HCT116 (cell line): ENCODE data around the gene CCSER1. TPM values are rescaled to one million over a fixed set of nuclear protein-coding genes. Genes with fewer than 3 reads are reported as not detected.

ENCODE experiments used
- ATAC-seq: fragments of 200-7000 bp; cut with Tn5 transposase; 2 replicates; pipeline ENCODE4 v1.9.1; 2020; ENCODE audit warnings: mild to moderate bottlenecking, moderate library complexity
- BruUV-seq: library from RNA; stranded (reverse); fragments of 400-500 nt; replicated peaks from 2 replicates; lab custom pipeline; 2021; lab: Mats Ljungman, UMichigan
- CTCF ChIA-PET: fragments of 300-600 bp; sonication (Branson Sonifier 250); formaldehyde crosslinking; loops from one replicate; lab custom pipeline; 2021; ENCODE audit warnings: antibody characterized with exemption; lab: Charles Lee
- POLR2A ChIA-PET: fragments of 300-600, 350-600 bp; sonication (Branson Sonifier 250); formaldehyde crosslinking; loops from one replicate; lab custom pipeline; 2021; ENCODE audit warnings: antibody characterized with exemption; lab: Charles Lee
- RAD21 ChIA-PET, 2 experiments: fragments of 300-600 bp; sonication (Branson Sonifier 250); formaldehyde crosslinking; loops; one replicate each; lab custom pipeline; 2023; ENCODE audit warnings: low total read pairs in 2 of 2; ENCODE audit not compliant: uncharacterized antibody in 2 of 2, unreplicated experiment in 2 of 2, low non-redundant PET in 1 of 2; lab: Charles Lee
- DNase-seq: peaks from one replicate; pipeline ENCODE4 v3.0.0-alpha.2; 2010; ENCODE audit warnings: low read depth, low spot score
- H2AFZ ChIP-seq: fragments of 200-600 bp; shearing (Covaris generic), sonication (generic); 2 replicates; pipeline ENCODE4 v1.6.1; 2017; ENCODE audit warnings: low read depth, mixed run types, mixed read lengths, antibody characterized with exemption, low read length; ENCODE audit not compliant: poor library complexity, severe bottlenecking
- H3K27ac ChIP-seq: 2 replicates; pipeline ENCODE4 v1.5.1; 2012; ENCODE audit warnings: low read depth, low read length
- H3K27me3 ChIP-seq: fragments of 200-600 bp; sonication (generic); 2 replicates; pipeline ENCODE4 v1.6.1; 2016; ENCODE audit warnings: mixed run types, low read length, mixed read lengths; ENCODE audit not compliant: insufficient read depth
- H3K36me3 ChIP-seq, 2 experiments: fragments of 200-500 bp in 1 of 2; fragments of 200-600 bp in 1 of 2; sonication (Bioruptor generic) in 1 of 2; sonication (generic) in 1 of 2; 2 replicates each; pipeline versions ENCODE4 v1.5.1 to v1.6.1; 2014 to 2016; ENCODE audit warnings: low read length in 2 of 2, inconsistent platforms in 1 of 2, mixed read lengths in 1 of 2, mixed run types in 1 of 2; ENCODE audit not compliant: insufficient read depth in 2 of 2, control insufficient read depth in 1 of 2
- H3K4me1 ChIP-seq, 2 experiments: fragments of 200-600 bp in 1 of 2; sonication (generic) in 1 of 2; 2 replicates each; pipeline versions ENCODE4 v1.5.1 to v1.6.1; 2012 to 2017; ENCODE audit warnings: low read length in 2 of 2, inconsistent platforms in 1 of 2, mild to moderate bottlenecking in 1 of 2, mixed read lengths in 1 of 2, mixed run types in 1 of 2, moderate library complexity in 1 of 2; ENCODE audit not compliant: insufficient read depth in 2 of 2, control insufficient read depth in 1 of 2
- H3K4me2 ChIP-seq: fragments of 200-600 bp; sonication (generic); 2 replicates; pipeline ENCODE4 v1.6.1; 2017; ENCODE audit warnings: mixed run types, low read length, mixed read lengths
- H3K4me3 ChIP-seq, 2 experiments: fragments of 200-600 bp in 1 of 2; sonication (generic) in 1 of 2; replicated peaks in 1 of 2; 2 replicates each; pipeline ENCODE4 v1.5.1; 2011 to 2016; ENCODE audit warnings: low read length in 2 of 2, control low read depth in 1 of 2, low read depth in 1 of 2, mild to moderate bottlenecking in 1 of 2, mixed read lengths in 1 of 2, mixed run types in 1 of 2
- H3K79me2 ChIP-seq: fragments of 200-600 bp; sonication (generic); 2 replicates; pipeline ENCODE4 v1.6.1; 2017; ENCODE audit warnings: mild to moderate bottlenecking, mixed run types, low read length, moderate library complexity, mixed read lengths; ENCODE audit not compliant: insufficient read depth
- H3K9ac ChIP-seq: fragments of 200-600 bp; sonication (generic); 2 replicates; pipeline ENCODE4 v1.6.1; 2016; ENCODE audit warnings: low read length, mixed read lengths
- H3K9me2 ChIP-seq: fragments of 200-600 bp; sonication (generic), shearing (Covaris generic); 2 replicates; pipeline ENCODE4 v1.6.1; 2017; ENCODE audit warnings: mixed run types, mild to moderate bottlenecking, moderate library complexity; ENCODE audit not compliant: insufficient read depth
- H3K9me3 ChIP-seq, 2 experiments: fragments of 200-500 bp in 1 of 2; fragments of 200-600 bp in 1 of 2; sonication (Bioruptor generic) in 1 of 2; sonication (generic) in 1 of 2; 2 replicates each; pipeline ENCODE4 v1.6.1; 2014 to 2017; ENCODE audit warnings: low read length in 2 of 2, mixed read lengths in 2 of 2, inconsistent platforms in 1 of 2, low read depth in 1 of 2, mild to moderate bottlenecking in 1 of 2, mixed run types in 1 of 2, moderate library complexity in 1 of 2; ENCODE audit not compliant: control insufficient read depth in 1 of 2, insufficient read depth in 1 of 2
- H4K20me1 ChIP-seq: fragments of 200-600 bp; sonication (generic), shearing (Covaris generic); 2 replicates; pipeline ENCODE4 v1.6.1; 2017; ENCODE audit warnings: mixed run types, mild to moderate bottlenecking, moderate library complexity; ENCODE audit not compliant: insufficient read depth
- EGR1 ChIP-seq: IDR thresholded peaks from 2 replicates; pipeline ENCODE4 v1.6.1; 2012; ENCODE audit warnings: low read depth
- ELF1 ChIP-seq: IDR thresholded peaks from 2 replicates; pipeline ENCODE4 v1.6.1; 2012; ENCODE audit warnings: low read depth, borderline replicate concordance
- EZH2 ChIP-seq: fragments of 200-600 bp; sonication (generic); IDR thresholded peaks from 2 replicates; pipeline ENCODE4 v1.6.1; 2017; ENCODE audit warnings: antibody characterized with exemption, mixed run types
- FOSL1 ChIP-seq: IDR thresholded peaks from 2 replicates; pipeline ENCODE4 v1.6.1; 2012; ENCODE audit warnings: low read depth
- JUND ChIP-seq: IDR thresholded peaks from 2 replicates; pipeline ENCODE4 v1.6.1; 2012
- POLR2A ChIP-seq: IDR thresholded peaks from 2 replicates; pipeline ENCODE4 v1.7.0; 2011; ENCODE audit warnings: borderline replicate concordance; ENCODE audit not compliant: insufficient read depth, insufficient read length; ENCODE audit errors: extremely low read depth
- POLR2AphosphoS5 ChIP-seq: IDR thresholded peaks from 2 replicates; pipeline ENCODE4 v1.6.1; 2011; ENCODE audit warnings: mild to moderate bottlenecking, low read depth, low read length, moderate library complexity
- RAD21 ChIP-seq: IDR thresholded peaks from 2 replicates; pipeline ENCODE4 v1.6.1; 2012; ENCODE audit warnings: low read depth, mild to moderate bottlenecking
- SIN3A ChIP-seq: IDR thresholded peaks from 2 replicates; pipeline ENCODE4 v1.6.1; 2012; ENCODE audit warnings: low read depth
- SP1 ChIP-seq: IDR thresholded peaks from 2 replicates; pipeline ENCODE4 v1.6.1; 2012; ENCODE audit warnings: low read depth
- SRF ChIP-seq: IDR thresholded peaks from 2 replicates; pipeline ENCODE4 v1.6.1; 2012; ENCODE audit warnings: low read depth
- TCF7L2 ChIP-seq: IDR thresholded peaks from 2 replicates; pipeline ENCODE4 v1.7.0; 2011; ENCODE audit warnings: borderline replicate concordance, inconsistent platforms; ENCODE audit not compliant: insufficient read depth, insufficient read length; ENCODE audit errors: extremely low read depth
- YY1 ChIP-seq: IDR thresholded peaks from 2 replicates; pipeline ENCODE4 v1.6.1; 2011; ENCODE audit warnings: low read length, low read depth, moderate library complexity, mild to moderate bottlenecking; ENCODE audit not compliant: insufficient replicate concordance; ENCODE audit errors: extremely low read depth
- ZNF274 ChIP-seq: fragments of 200-500 bp; sonication (Bioruptor generic); IDR thresholded peaks from 2 replicates; pipeline ENCODE4 v1.6.1; 2014; ENCODE audit warnings: mild to moderate bottlenecking, low read depth, low read length, inconsistent platforms
- intact Hi-C: fragments of 100-400 bp; cut with micrococcal nuclease; formaldehyde crosslinking; loops from 2 replicates; pipeline ENCODE4 v1.10.0; 2022
- total RNA-seq: library from RNA; stranded (reverse); gene quantifications from one replicate; pipeline ENCODE4 v1.2.1, GENCODE V29; 2021; ENCODE audit not compliant: unreplicated experiment
- TF ChIP-seq, protein P1 (sequence below), 3 experiments: fragments of 200-600 bp in 1 of 3; sonication (generic) in 1 of 3; IDR thresholded peaks in 2 of 3; conservative IDR thresholded peaks in 1 of 3; 2 replicates each; pipeline ENCODE4 v1.5.1; 2012 to 2017; ENCODE audit warnings: low read depth in 2 of 3, low read length in 2 of 3, antibody characterized with exemption in 1 of 3, borderline replicate concordance in 1 of 3, control low read depth in 1 of 3, mild to moderate bottlenecking in 1 of 3, mixed read lengths in 1 of 3, mixed run types in 1 of 3, moderate library complexity in 1 of 3; ENCODE audit not compliant: insufficient read depth in 1 of 3
- TF ChIP-seq, protein P2 (sequence below): IDR thresholded peaks from 2 replicates; pipeline ENCODE4 v1.6.1; 2012
- TF ChIP-seq, protein P3 (sequence below): IDR thresholded peaks from 2 replicates; pipeline ENCODE4 v1.6.1; 2012

The CCSER1 gene
- total RNA-seq, 1 experiment from 2014 or later = 6.7 TPM

DNA sequence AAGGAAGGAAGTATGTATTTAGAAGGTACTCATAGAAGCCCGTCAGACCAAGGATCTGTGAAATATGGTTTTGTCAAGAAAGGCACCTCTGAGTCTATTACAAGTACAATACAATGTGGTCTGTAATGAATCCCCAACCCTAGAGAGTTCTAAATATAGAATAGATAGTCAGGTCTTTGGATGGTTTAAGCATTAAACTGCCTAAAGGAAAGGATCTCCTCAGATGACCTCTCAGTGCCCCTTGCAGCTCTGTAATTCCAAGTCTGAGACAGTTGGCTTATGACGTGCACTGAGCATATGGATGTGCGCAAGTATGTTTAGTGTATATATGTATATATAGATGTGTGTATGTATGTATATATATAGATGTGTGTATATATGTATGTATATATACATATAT lies 62.0 kb downstream of the CCSER1 start:
- Histone ChIP-seq H3K79me2 (no peaks in the 10 kb centered on the region), H3K9ac (no peak overlapping the region), H3K36me3 (no peaks in the 10 kb centered on the region), H3K4me2 (no peak overlapping the region), H2AFZ (no peak overlapping the region), H3K4me1 (peaks cover 0 to 3% of the 10 kb centered on the region in 2 experiments; a peak in 1 of 4 replicates), H3K9me3 (no peaks in the 10 kb centered on the region), H3K27ac (no peak overlapping the region), H3K27me3 (no peaks in the 10 kb centered on the region), H3K9me2 (no peaks in the 10 kb centered on the region), H4K20me1 (0 out of 2 replicates have a peak, but pooled peaks cover 3% of the 10 kb centered on the region), H3K4me3 (no peak overlapping the region)
- RAD21 ChIA-PET = no interaction called here
- DNase-seq = no peak
- intact Hi-C loops = no loop called here
- BruUV-seq = no TSS peak
- CTCF ChIA-PET = no interaction called here
- ATAC-seq = no peak
- TF ChIP-seq YY1 = no peak
- no peak for TF ChIP-seq SRF
- no peak for TF ChIP-seq ZNF274
- no peak for TF ChIP-seq JUND
- TF ChIP-seq SP1 = no peak
- no peak for TF ChIP-seq FOSL1
- TF ChIP-seq, protein P1, sequence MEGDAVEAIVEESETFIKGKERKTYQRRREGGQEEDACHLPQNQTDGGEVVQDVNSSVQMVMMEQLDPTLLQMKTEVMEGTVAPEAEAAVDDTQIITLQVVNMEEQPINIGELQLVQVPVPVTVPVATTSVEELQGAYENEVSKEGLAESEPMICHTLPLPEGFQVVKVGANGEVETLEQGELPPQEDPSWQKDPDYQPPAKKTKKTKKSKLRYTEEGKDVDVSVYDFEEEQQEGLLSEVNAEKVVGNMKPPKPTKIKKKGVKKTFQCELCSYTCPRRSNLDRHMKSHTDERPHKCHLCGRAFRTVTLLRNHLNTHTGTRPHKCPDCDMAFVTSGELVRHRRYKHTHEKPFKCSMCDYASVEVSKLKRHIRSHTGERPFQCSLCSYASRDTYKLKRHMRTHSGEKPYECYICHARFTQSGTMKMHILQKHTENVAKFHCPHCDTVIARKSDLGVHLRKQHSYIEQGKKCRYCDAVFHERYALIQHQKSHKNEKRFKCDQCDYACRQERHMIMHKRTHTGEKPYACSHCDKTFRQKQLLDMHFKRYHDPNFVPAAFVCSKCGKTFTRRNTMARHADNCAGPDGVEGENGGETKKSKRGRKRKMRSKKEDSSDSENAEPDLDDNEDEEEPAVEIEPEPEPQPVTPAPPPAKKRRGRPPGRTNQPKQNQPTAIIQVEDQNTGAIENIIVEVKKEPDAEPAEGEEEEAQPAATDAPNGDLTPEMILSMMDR (IDR thresholded peaks at IDR 0.05 in 2 of 3, conservative IDR thresholded peaks at IDR 0.05 in 1 of 3; ENCODE audit: borderline replicate concordance in 1 of 3, insufficient read depth in 1 of 3, low read depth in 2 of 3, low read length in 2 of 3) = no peak
- no peak for TF ChIP-seq POLR2A
- no peak for TF ChIP-seq RAD21
- TF ChIP-seq, protein P2, sequence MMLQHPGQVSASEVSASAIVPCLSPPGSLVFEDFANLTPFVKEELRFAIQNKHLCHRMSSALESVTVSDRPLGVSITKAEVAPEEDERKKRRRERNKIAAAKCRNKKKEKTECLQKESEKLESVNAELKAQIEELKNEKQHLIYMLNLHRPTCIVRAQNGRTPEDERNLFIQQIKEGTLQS = no peak
- TF ChIP-seq, protein P3, sequence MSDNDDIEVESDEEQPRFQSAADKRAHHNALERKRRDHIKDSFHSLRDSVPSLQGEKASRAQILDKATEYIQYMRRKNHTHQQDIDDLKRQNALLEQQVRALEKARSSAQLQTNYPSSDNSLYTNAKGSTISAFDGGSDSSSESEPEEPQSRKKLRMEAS = no peak
- TF ChIP-seq POLR2AphosphoS5 = no peak
- no peak for TF ChIP-seq ELF1
- no peak for TF ChIP-seq EZH2
- no peak for TF ChIP-seq SIN3A
- TF ChIP-seq EGR1 = no peak
- TF ChIP-seq TCF7L2 = no peak
- POLR2A ChIA-PET = no interaction called here
